Stimulated activated CD4-positive, alpha-beta T cell treated with anti-CD3 and anti-CD28 coated beads, Interleukin-2, amount 100 ng/mL, for 4 hours (primary cell): Measurements from ENCODE around the gene TBC1D14.

Experiments used
- DNase-seq: peaks from one replicate; pipeline ENCODE4 v3.0.0-alpha.2; 2020; ENCODE audit warnings: low read depth

TBC1D14 gene

DNA sequence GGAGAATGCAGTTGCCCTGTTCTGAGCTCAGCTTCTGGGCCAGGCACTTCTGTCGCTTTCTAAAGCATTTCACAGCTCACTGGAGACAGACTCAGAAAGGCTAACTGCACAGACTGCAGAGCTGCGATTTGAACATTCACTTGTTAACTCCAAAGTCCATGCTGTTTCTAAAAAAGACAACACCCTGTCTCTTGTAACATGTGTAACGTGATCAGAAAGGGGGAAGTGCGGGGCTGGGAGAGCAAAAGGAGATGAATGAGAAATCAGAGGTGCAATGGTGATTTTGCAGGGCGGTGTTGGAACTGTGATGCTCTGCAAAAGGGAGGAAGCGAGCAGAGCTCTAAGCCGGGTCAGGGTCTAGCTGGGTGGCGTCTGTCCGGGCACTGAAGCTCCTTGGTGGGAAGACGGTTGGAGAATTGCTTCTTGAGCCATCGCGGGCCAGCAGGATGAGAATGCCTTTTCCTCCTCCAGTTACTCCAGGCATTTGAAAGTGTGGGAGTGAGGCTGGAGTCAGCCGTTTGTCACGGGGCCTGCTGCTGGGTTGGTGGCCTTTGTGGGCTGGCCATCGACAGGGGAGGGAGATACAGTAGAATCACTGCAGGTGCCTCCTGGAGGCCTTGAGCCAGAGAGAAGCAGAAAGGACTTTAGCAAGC lies 20.3 kb downstream of the TBC1D14 start:
- DNase-seq: no peak

DNA sequence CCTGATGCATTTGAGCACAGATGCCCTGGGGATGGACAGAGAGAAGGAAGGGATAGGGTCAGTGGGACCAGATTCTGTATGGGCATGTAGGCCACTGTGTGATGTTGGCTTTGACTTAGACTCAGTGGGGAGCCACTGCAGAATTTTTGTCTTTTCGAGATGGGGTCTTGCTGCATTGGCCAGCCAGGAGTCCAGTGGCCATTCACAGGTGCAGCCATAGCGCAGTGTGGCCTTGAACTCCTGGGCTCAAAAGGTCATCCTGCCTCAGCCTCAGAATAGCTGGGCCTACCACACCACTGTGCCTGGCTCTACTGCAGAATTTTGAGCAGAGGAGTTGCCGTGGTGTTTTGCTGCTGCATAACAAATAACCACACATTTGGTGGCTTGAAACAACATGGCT lies 22.8 kb downstream of the TBC1D14 start:
- no peak for DNase-seq

DNA sequence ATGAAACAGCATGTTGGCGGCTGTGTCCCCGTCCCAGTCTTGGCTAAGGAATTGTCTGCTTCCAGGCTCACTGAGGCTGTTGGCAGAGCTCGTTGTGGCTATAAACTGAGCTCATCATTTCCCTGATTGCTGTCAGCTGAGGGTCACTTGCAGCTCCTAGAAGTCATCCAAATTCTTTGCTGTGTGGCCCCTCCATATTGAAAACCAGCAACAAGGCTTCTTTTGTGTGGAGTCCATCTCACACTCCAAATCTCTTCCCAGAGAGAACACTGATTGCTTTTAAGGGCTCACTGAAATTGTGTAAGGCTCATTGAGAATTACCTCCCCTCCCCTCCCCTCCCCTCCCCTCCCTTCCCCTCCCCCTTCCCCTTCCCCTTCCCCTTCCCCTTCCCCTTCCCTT lies 23.3 kb downstream of the TBC1D14 start:
- no peak for DNase-seq

DNA sequence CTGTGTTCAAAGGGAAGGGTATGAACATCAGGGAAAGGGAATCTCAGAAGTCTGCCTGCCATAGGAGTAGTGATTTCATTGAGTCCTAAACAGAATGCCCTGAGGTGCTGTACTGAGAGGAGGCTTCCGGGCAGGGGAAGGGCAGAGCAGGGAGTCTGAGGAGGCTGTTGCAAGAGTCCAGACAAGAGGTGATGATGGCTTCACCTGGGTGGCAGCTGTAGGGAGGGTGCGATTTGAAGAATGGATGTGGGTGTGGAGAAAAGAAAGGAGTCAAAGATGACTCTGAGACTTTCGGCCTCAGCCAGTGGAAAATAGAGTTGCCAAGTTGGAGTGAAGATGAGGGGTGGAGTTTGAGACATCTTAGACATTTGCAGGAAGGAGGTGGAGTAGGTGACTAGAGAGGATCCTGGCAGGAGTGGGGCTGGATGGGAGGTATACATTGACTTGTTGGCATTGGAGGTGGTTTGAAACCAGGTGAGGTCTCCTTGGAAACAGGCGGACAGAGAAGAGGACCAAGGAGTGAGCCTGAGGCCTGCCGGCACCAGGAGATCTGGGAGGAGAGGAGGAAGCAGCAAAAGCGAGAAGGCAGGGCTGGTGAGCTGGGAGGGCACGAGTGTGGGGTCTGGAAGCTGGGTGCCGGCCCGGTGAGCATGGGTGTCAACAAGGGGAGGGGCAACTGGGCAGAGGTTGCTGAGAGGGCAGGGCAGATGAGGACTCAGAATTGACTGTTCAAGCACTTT lies 24.2 kb downstream of the TBC1D14 start:
- no peak for DNase-seq

DNA sequence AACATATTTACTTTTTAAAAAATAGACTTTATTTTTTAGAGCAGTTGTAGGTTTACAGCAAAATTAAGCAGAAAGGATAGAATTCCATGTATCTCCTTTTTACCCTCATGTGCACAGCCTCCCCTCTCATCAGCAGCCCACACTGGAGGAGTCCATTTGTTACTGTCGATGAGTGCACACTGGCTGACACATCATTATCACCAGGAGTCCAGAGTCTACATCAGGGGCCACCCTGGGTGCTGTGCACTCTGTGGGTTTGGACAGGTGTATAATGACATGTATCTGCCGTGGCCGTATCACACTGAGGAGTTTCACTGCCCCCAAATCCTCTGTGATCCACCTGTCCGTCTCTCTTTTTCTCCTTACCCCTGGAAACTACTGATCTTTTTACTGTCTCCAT lies 26.3 kb downstream of the TBC1D14 start:
- no peak for DNase-seq

DNA sequence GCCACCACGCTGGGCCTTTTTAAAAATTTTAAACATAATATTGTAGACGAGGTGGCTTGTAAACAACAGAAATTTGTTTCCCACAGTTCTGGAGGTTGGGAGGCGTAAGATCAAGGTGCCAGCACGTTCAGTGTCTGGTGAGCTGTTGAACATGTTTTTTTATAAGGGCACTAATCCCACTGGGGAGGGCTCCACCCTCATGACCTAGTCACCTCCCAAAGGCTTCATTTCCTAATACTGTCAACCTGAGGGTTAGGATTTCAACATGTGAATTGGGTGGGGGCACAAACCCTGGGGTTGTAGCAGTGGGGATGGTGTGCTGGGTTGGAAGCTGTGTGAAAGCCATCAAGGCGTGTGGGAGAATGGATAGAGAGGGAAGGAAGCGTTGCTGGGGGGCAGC lies 27.6 kb downstream of the TBC1D14 start:
- no peak for DNase-seq

DNA sequence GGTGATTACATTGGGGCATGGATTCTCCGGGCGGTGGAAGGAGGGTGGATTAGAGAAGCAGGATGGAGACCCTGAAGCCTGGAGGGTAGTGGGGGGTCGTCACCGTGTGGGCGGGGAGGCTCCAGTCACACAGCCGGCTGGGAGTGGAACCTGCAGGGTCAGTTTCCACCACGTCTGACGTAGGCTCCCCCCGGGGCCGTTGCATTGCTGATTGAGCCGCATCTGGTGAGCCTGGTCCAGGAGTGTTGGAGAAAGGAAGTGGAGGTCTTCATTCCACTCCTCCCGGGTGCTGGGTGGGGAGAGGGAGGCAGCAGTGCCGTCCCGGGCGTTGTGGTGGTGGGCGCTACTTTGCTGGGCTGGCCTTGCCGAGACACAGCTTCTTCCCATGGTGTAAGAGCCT lies 28.1 kb downstream of the TBC1D14 start:
- DNase-seq: no peak

DNA sequence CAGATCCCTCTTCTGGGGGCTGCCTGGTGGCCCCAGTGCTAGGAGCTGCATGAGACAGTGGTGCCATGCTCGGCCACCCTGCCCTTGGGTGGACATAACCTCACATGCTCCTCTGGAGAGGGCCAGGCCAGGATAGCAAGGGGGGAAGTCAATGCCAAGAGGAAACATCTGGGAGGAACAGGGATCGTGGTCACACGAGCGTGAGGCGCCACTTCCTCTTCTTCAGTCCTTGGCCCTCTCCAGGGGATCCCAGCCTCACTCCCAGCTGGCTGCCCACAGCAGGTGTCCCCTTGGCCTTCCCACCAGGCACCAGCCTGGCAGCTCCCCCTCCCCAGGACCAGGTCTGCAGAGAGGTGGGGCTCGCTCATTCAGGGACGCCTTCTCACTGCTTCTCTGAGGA lies 28.6 kb downstream of the TBC1D14 start:
- no peak for DNase-seq

DNA sequence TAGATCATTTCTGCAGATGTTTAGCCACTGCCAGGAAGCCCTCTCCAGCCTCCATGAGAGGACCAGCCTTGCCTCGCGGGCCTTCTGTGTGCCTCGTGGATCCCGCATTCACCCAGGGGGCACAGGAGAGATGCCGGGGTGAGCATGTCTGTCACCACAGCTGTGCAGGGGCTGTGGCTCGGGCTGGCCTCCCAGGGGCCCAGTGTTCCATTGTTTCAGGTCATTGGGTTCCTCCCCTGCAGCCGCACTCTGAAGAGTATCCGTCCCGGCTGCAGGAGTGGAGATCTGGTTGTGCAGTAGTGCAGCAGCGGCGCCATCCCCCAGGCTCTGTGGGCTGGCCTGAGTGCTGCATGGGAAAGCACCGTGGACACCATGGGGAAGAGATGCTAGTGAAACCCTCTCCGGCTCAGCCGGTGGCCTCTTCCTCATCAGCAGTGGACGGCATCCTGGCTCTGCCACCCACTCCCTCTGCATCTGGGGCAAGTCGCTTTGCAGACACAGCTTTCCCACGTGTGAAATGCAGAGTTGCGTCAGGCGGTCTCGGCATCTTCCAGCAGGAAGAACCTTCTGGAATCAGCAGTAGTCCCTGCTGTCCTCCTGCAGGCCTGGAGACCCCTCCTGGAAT lies 29.1 kb downstream of the TBC1D14 start:
- no peak for DNase-seq

DNA sequence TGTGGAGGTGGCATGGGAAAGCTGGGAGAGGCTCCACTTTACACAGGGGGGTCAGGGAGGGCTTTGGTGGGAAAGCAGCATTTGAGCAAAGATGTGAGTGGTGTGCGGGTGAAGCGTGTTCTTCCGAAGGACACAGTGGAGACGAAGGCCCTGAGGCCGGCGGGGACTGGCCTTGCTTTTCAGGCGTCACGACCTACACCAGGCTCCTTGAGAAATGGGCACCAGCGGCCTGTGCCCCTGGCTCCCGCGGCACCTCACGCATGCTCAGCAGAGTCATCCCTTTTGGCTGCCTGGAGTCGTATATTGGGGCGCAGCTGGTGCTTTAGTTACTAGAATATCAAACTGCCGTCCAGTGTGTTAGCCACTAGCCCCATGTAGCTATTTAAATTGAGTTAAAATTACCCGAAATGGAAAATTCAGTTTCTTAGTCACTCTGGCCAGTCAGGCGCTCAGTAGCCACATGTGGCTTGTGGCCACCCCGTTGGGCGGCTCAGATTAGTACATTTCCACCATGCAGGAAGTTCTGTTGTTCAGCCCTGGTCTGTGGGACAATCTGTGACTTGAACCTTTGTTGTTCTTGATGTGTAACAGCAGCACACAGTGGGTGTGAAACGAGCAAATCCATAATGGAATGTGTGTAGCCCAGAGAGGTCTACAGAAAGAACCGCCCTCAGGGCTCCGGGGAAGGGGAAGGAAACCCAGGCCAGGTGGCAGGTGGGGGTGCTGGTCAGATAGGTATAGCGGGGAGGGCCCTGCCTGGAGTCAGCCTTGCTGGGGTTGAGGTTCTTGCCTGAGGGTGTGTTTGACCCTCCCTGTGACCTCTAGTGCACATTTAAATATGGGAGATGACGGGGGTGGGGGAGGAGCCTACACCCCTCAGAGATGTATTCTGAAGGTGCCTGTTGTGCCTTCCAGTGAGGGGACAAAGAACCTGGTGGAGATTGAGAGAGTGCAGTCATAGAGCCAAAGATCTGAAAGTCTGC lies 30.4 kb downstream of the TBC1D14 start:
- DNase-seq: no peak

DNA sequence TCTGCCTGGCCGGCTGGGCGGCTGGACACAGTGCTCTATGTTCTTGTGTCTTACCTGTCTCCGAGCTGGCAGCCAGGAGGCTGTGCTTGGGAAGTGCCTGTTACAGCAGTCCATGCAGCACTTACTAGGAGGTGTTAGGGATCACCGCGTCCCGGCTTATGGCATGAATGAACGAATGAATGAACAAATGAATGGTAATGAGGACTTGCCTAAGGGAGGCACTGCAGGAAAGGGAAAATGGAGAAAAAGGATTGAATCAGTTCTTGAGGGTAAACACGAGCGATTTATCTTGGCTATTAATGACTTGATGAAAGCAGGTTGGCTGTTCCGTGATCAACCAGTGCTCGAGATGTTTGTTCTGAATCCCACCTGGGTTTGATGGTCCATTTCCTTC lies 31.1 kb downstream of the TBC1D14 start:
- DNase-seq: no peak

DNA sequence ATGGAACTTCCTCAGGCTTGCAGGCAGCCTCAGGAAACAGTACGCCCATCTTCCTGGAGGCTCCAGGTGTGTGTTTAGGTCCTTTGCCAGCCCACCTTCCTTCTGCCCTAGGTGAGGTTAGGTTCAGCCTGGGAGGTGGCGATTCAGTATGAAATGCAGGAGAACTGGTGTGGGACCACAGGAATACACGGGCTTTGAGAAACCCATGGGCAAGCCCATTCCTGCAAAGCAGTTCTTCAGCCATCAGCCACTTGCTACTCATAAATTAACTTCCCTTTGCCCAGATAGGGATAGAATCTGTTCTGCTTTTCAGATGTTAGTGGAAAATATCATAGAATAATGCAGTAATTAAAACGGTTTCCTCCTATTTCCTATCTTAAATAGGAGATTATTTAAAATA lies 32.2 kb downstream of the TBC1D14 start:
- DNase-seq: no peak

DNA sequence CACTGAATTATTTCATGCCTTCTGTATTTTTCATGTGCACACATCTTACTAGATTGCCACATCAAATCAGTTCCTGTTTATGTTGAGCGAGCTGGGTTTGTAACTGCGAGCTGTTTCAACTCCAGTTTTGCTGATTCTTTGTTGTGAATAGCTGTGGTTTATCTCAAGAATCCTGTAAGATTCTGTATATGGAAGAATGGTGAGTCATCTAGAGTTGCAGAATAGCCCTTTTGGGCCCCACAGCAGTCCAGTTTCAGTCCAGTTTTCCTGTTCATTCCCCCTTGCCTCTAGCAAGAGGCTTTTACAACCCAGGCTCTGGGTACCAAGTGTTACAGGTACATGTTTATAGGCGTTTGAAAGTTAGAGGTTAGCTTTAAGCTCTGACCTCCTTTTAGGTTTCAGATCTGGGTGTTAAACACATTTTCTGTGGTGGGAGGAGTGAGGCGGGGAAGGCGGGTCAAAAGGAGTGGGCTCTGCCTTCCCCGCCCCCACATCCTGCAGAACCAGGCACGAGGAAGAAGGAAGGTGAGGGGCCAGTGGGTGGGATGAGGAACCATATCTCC lies 32.7 kb downstream of the TBC1D14 start:
- peak; percentile 25 for DNase-seq

DNA sequence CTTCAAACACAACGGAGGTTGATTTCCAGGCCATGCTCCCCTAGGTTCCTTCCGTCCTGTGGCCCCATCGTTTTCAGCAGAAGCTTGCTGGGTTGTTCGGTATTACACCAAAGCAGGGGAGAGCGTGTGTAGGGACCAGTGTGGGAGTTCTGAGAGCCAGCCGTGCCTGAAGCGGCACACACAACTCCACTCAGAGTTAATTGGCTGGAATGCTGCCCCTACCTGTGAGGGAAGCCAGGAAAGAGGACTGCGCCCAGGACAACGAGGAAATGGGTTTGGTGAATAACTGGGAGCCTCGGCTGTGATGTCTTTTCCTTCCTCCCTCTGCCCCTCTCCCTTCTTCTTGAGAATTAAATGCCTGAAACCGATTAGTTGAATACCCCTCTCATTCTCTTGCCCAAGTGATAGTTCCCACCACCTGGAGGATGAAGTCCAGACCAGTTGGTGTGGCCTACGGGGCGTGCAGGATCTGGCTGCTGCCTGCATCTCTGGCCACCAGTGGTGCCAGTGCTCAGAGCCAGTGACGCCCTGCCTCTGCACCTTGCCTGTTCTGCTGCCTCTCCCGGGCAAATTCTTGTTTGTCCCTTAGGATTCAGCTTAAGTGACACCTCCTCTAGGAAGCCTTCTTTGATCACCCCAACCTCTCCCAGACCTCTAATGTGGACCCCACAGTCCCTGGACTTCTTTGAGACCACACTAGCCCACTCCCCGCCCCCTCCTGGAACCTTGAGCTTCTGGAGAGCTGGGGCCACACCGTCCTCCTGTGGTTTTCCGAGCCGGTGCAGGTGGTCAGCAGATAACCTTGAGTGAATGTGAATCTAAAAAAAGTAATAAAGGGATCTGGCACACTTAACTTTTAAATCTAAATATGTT lies 33.6 kb downstream of the TBC1D14 start:
- DNase-seq: no peak

DNA sequence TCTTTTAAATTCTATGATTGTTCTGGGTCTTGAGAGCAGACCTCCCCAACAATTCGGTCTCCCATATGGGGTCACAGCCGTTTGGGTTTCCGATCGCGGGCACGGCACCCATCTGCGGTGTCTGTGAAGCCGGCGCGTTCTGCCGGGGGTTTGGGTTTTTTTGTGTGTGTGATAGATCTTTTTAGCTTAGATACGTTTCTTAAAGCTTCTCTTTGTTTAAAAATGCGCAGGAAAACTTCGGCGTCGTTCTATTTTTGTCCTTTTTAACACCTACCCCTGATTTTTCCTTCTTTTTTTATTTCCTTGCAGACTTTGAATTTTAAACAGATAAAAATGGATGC lies 34.2 kb downstream of the TBC1D14 start:
- DNase-seq: no peak

DNA sequence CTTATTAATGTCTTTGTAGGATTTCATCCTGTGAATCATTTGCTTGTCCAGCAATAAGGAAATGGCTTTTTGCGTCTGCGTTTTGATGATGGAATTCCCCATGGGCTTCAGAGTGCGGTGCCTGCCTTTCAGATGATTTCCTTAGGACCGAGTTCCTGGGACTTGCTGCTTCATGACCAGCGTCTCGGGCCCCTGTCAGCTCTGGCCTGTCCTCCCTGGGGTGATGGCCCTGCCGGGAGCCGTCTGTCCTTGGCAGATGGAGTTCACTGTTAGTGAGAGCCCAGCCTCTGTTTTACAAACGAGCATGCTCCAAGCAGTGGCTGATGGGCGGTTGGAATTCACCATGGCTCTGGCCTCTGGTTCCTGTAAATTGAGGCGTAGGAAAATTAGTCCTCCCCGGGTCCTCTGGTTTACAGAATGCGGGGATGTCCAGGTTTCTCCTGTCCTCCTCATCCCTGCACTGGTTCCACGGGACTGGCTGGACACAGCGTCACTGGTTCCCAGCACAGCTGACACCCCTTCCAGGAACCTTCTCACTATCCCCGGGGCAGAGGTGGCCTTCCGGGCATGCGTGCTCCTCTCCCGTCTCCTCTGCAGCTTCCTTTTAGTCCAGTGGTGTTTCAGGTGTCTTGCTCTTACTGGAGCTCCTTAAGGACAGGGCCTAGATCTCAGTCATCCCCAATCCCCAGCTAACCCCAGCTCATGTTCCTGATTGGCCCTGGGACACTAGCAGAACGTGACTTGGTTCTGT lies 34.9 kb downstream of the TBC1D14 start:
- DNase-seq: no peak

DNA sequence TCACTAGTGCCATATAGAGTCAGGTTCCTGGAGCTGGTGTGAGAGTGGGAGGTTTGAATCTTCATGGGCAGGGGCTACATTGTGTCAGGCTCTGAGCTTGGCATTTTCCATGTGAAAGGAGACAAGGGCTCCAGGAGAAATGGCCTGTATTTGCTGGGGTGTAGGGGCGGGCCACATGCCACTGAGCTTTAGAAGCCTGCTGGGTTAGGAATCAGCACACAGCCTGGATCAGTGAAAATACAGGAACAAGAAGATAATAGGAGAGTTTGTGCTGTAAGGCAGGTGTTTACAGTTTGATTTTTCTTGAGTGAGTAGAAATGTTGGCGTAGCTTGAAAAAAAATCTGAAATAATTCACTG lies 35.4 kb downstream of the TBC1D14 start:
- DNase-seq: no peak

DNA sequence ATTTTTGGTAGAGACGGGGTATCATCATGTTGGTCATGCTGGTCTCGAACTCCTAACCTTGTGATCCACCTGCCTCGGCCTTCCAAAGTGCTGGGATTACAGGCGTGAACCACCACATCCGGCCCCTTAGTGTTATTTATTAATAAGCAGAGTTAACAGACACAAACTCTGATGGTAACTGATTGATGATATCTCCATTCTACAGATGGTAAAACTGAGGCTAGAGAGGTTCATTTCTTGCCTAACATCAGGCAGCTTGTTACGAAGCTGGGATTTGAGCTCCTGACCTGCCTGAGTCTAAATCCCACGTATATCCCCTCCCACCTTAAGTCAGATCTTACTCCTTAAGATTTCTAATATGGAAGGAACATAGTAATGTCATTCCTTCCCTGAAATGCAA lies 36.9 kb downstream of the TBC1D14 start:
- DNase-seq: no peak

DNA sequence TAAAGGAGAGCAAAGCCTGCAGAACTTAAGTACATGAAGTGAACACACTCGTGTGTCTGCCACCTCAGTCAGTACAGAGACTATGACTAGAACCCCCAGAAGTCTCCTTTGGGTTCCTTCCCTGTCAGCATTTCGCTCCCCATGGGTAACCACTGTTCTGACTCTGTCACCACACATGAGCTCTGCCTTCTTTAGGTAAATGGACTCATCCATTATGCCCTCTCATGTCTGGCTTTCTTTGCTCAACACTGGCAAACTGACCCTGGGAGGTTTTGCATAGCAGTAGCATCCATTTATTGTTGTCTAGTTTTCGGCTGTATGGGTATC lies 38.5 kb downstream of the TBC1D14 start:
- no peak for DNase-seq

DNA sequence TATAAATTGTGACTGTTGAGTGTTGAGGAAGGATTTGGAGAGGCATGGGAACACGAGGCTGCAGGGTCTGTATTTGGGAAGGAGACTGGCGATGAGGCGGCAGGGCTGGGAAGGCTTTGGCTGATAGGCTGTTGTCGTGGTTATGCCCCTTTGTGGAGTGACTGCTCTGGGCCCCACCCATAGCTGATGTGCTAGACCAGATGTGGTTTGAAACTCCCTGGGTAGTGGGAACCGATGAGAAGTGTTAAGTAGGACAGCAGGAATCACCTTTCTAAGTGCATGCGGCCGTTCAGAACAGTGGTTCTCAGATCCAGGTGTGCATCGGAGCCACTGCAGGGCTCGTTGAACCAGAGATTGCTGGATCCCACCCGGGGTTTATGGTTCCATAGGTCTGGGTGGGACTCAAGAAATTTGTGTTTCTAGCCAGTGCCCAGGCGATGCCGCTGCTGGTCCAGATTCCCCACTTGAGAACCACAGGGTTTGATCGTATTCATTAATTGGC lies 42.3 kb downstream of the TBC1D14 start:
- no peak for DNase-seq
